DND-41 (cell line): ENCODE measurements around the gene GLB1L3.
A peak's percentile ranks its signal among the peaks of the same experiment; 100 is the strongest.

Experiments
- ATAC-seq: fragments of 200-7000 bp; cut with Tn5 transposase; 3 replicates; pipeline ENCODE4 v1.9.1; 2021; ENCODE audit warnings: low read depth; ENCODE audit not compliant: insufficient read depth
- DNase-seq: peaks from one replicate; pipeline ENCODE4 v3.0.0-alpha.2; 2020
- H2AFZ ChIP-seq: 2 replicates; pipeline ENCODE4 v1.6.0; 2012; ENCODE audit warnings: low read depth, low read length
- H3K27ac ChIP-seq: 2 replicates; pipeline ENCODE4 v1.5.1; 2012; ENCODE audit warnings: low read length, inconsistent platforms
- H3K27me3 ChIP-seq: fragments of 200-600 bp; sonication (generic); 2 replicates; pipeline ENCODE4 v1.6.0; 2012; ENCODE audit warnings: low read length, mild to moderate bottlenecking, inconsistent platforms; ENCODE audit not compliant: insufficient read depth, poor library complexity
- H3K36me3 ChIP-seq: 2 replicates; pipeline ENCODE4 v1.5.1; 2012; ENCODE audit warnings: low read length, inconsistent platforms; ENCODE audit not compliant: insufficient read depth
- H3K4me1 ChIP-seq: 2 replicates; pipeline ENCODE4 v1.5.1; 2012; ENCODE audit warnings: mild to moderate bottlenecking, low read length; ENCODE audit not compliant: insufficient read depth
- H3K4me2 ChIP-seq: 2 replicates; pipeline ENCODE4 v1.6.0; 2012; ENCODE audit warnings: mild to moderate bottlenecking, moderate library complexity, low read length, inconsistent platforms; ENCODE audit not compliant: insufficient read depth
- H3K4me3 ChIP-seq, 2 experiments: fragments of 200-600 bp in 1 of 2; shearing (Covaris generic) in 1 of 2; 2 replicates each; pipeline ENCODE4 v1.5.1; 2012 to 2016; ENCODE audit warnings: inconsistent platforms in 2 of 2, low read length in 2 of 2, mild to moderate bottlenecking in 2 of 2, low read depth in 1 of 2, moderate library complexity in 1 of 2
- H3K79me2 ChIP-seq: 2 replicates; pipeline ENCODE4 v1.6.0; 2012; ENCODE audit warnings: low read length, inconsistent platforms; ENCODE audit not compliant: insufficient read depth
- H3K9ac ChIP-seq: 2 replicates; pipeline ENCODE4 v1.6.0; 2012; ENCODE audit warnings: low read depth, mild to moderate bottlenecking, inconsistent platforms, low read length, moderate library complexity
- H3K9me3 ChIP-seq: 2 replicates; pipeline ENCODE4 v1.5.1; 2012; ENCODE audit warnings: low read length, moderate library complexity, mild to moderate bottlenecking, inconsistent platforms; ENCODE audit not compliant: insufficient read depth, severe bottlenecking
- H4K20me1 ChIP-seq: 2 replicates; pipeline ENCODE4 v1.6.0; 2012; ENCODE audit warnings: low read length; ENCODE audit not compliant: insufficient read depth
- EZH2 ChIP-seq: IDR thresholded peaks from 3 replicates; pipeline ENCODE4 v1.6.1; 2012; ENCODE audit warnings: borderline replicate concordance, low read depth, mild to moderate bottlenecking, moderate library complexity, low read length, inconsistent platforms; ENCODE audit not compliant: severe bottlenecking
- TF ChIP-seq, protein P1 (sequence below): IDR thresholded peaks from 2 replicates; pipeline ENCODE4 v1.5.1; 2012; ENCODE audit warnings: borderline replicate concordance, low read length, moderate library complexity, mild to moderate bottlenecking; ENCODE audit not compliant: poor library complexity, severe bottlenecking; ENCODE audit errors: extremely low read depth

The GLB1L3 gene

DNA sequence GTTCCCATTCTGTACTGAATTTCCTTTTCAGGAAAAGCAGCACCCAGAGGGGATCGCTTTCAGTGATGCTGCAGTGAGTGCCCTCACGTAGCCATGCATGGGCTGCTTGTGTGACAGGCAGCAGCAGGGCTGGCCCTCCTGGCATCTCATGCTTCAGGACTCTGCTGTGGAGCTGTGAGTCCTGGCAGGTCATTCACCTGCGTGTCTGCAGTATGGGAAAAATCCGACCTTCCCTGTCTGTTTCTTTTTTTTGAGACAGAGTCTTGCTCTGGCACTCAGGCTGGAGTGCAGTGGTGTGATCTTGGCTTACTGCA, 69.0 kb downstream of the GLB1L3 start:
- no peak overlapping the region for H2AFZ ChIP-seq
- H4K20me1 ChIP-seq, result no peaks in the 10 kb centered on the region
- no peak for DNase-seq
- no peak overlapping the region for H3K27ac ChIP-seq
- no peaks in the 10 kb centered on the region for H3K27me3 ChIP-seq
- no peaks in the 10 kb centered on the region for H3K79me2 ChIP-seq
- peaks cover 12% of the 10 kb centered on the region for H3K4me1 ChIP-seq
- no peak overlapping the region for H3K4me3 ChIP-seq
- no peak for ATAC-seq
- no peaks in the 10 kb centered on the region for H3K9me3 ChIP-seq
- no peak overlapping the region for H3K4me2 ChIP-seq
- H3K9ac ChIP-seq, result no peak overlapping the region
- TF ChIP-seq, protein P1, sequence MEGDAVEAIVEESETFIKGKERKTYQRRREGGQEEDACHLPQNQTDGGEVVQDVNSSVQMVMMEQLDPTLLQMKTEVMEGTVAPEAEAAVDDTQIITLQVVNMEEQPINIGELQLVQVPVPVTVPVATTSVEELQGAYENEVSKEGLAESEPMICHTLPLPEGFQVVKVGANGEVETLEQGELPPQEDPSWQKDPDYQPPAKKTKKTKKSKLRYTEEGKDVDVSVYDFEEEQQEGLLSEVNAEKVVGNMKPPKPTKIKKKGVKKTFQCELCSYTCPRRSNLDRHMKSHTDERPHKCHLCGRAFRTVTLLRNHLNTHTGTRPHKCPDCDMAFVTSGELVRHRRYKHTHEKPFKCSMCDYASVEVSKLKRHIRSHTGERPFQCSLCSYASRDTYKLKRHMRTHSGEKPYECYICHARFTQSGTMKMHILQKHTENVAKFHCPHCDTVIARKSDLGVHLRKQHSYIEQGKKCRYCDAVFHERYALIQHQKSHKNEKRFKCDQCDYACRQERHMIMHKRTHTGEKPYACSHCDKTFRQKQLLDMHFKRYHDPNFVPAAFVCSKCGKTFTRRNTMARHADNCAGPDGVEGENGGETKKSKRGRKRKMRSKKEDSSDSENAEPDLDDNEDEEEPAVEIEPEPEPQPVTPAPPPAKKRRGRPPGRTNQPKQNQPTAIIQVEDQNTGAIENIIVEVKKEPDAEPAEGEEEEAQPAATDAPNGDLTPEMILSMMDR, result no peak
- TF ChIP-seq EZH2, result no peak
- no peaks in the 10 kb centered on the region for H3K36me3 ChIP-seq

DNA sequence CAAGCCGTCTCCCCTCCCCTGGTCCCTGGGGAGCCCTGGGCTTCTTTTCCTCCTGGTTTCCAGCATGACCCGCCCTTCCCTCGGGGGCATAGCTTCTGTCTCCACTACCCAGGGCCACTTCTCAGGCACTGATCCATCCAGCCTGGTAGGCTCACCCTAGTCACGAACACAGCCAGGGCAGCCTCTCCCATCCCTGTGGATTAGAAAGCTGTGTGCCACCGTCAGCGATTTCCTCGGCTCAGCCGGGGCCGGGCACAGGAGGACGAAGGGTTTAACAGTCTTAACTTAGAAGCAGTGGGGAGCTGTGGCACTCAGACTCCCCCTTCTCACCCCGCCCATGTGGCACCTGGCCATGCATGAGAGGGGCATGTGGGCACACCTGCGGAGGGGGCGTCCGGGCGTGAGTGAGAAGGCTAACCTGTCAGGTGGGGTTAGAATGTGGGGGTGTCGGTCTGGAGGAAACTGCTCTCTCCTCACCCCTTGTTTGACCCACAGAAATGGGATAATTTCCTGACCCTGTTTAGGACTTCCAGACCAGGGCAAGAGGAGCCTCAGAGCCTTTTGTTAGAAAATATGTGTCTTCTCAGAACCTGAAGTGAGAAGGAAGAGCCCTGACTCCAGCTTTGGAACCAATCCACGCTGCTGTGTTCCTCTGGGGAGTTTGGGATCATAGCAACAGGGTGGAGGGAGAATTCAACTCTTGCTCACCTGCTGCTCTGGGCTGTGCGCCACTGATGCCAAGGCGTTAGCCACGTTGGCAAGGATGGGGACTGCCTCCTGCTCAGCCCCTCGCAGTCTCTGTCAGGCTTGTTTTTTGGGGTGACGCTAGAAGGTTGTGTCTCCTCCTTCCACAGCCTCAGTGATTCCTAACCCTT, 70.2 kb downstream of the GLB1L3 start:
- ATAC-seq (no peak), DNase-seq (peak; percentile 1)
- no peaks in the 10 kb centered on the region for H3K27me3 ChIP-seq
- H3K4me3 ChIP-seq, result no peak overlapping the region
- no peaks in the 10 kb centered on the region for H3K36me3 ChIP-seq
- H3K79me2 ChIP-seq, result no peaks in the 10 kb centered on the region
- H3K9me3 ChIP-seq, result no peaks in the 10 kb centered on the region
- no peak overlapping the region for H3K9ac ChIP-seq
- no peak overlapping the region for H3K27ac ChIP-seq
- H4K20me1 ChIP-seq, result no peaks in the 10 kb centered on the region
- no peak overlapping the region for H2AFZ ChIP-seq
- peaks cover 12% of the 10 kb centered on the region for H3K4me1 ChIP-seq
- TF ChIP-seq, protein P1, result no peak
- no peak for TF ChIP-seq EZH2
- H3K4me2 ChIP-seq, result no peak overlapping the region

DNA sequence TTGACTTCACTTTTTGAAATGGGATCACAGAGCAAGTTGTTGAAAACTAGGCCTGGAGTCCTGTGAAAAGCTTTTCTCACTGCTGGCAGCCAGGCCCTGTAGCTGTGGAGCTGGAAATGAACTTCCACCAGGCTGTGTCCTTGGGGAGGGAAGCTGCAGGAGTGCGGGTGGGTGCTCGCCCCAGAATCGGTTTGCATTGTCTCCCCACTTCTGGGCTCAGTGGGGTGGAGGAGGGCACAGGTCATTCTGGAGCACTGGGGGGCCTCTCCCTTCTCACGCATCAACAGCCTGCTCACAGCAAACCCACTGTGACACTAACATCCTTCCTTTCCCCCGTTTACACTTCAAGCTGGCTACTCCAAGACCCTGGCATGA, 70.8 kb downstream of the GLB1L3 start:
- DNase-seq (no peak), ATAC-seq (no peak)
- no peaks in the 10 kb centered on the region for H3K27me3 ChIP-seq
- H2AFZ ChIP-seq, result no peak overlapping the region
- no peak overlapping the region for H3K9ac ChIP-seq
- H3K4me2 ChIP-seq, result no peak overlapping the region
- no peaks in the 10 kb centered on the region for H3K9me3 ChIP-seq
- no peak overlapping the region for H3K4me3 ChIP-seq
- no peak for TF ChIP-seq EZH2
- TF ChIP-seq, protein P1, result no peak
- no peaks in the 10 kb centered on the region for H4K20me1 ChIP-seq
- peaks cover 12% of the 10 kb centered on the region for H3K4me1 ChIP-seq
- H3K36me3 ChIP-seq, result no peaks in the 10 kb centered on the region
- no peak overlapping the region for H3K27ac ChIP-seq
- no peaks in the 10 kb centered on the region for H3K79me2 ChIP-seq

DNA sequence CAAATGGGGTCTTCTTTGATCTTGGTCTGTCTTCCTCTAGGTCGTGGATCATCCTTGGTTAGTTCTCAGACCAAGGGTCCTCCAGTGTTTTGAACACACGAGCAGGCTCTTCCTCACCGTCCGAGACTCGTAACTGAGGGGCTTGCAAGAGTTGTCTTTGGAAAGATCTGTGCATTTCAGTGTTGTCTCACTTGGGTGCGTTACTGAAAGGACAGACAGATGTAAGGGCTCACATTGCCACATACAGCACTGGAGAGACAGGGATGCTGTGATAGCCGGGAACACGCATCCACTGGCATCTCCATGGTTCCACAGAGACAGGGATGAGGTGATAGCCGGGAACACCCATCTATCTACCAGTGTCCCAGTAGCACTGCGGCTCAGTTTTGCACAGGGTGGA, 71.3 kb downstream of the GLB1L3 start:
- ATAC-seq, result no peak

More for the DNA sequence above, 71.3 kb downstream of the GLB1L3 start:
- Histone ChIP-seq H3K27me3 (no peaks in the 10 kb centered on the region), H3K9me3 (no peaks in the 10 kb centered on the region), H3K4me2 (no peak overlapping the region), H3K27ac (no peak overlapping the region), H3K4me3 (no peak overlapping the region), H3K36me3 (no peaks in the 10 kb centered on the region), H3K79me2 (no peaks in the 10 kb centered on the region), H2AFZ (no peak overlapping the region), H3K4me1 (peaks cover 12% of the 10 kb centered on the region), H3K9ac (no peak overlapping the region), H4K20me1 (no peaks in the 10 kb centered on the region)
- TF ChIP-seq EZH2, result no peak
- TF ChIP-seq, protein P1, result no peak
- no peak for DNase-seq
